ENCODE measurements around the gene MSX2.

Gene MSX2

GRCh38 chr5:174777583-174777982, 53.2 kb downstream of the MSX2 start:
- no peak for DNase-seq
